Lung (tissue), 12 donors: ENCODE measurements around the gene MROH8. TPM values are rescaled to one million over a fixed set of nuclear protein-coding genes. Genes with fewer than 3 reads are reported as not detected.

Experiments
- ATAC-seq: fragments of 200-7000 bp; cut with Tn5 transposase; one replicate; pipeline ENCODE4 v1.9.1; 2020; ENCODE audit warnings: moderate number of reproducible peaks; ENCODE audit not compliant: insufficient read depth, low FRiP score
- DNase-seq, 3 donors: peaks; one replicate each; pipeline ENCODE4 v3.0.0-alpha.2; 2013 to 2017
- H3K27ac ChIP-seq, 2 donors: one replicate each; pipeline ENCODE4 v1.5.1; 2013; ENCODE audit warnings: mild to moderate bottlenecking in 2 of 2, moderate library complexity in 2 of 2, control low read depth in 1 of 2, inconsistent platforms in 1 of 2, low read depth in 1 of 2, low read length in 1 of 2
- H3K27me3 ChIP-seq, 3 donors: one replicate each; pipeline ENCODE4 v1.5.1; 2013; ENCODE audit warnings: low read length in 2 of 3; ENCODE audit not compliant: control insufficient read depth in 3 of 3, insufficient read depth in 3 of 3
- H3K36me3 ChIP-seq, 4 donors: one replicate each; pipeline ENCODE4 v1.5.1; 2013; ENCODE audit warnings: low read length in 4 of 4, mild to moderate bottlenecking in 1 of 4, moderate library complexity in 1 of 4; ENCODE audit not compliant: control insufficient read depth in 4 of 4, insufficient read depth in 4 of 4
- H3K4me1 ChIP-seq, 5 donors: one replicate each; pipeline ENCODE4 v1.5.1; 2013; ENCODE audit warnings: low read length in 5 of 5, mild to moderate bottlenecking in 2 of 5, moderate library complexity in 1 of 5; ENCODE audit not compliant: control insufficient read depth in 5 of 5, insufficient read depth in 5 of 5
- H3K4me3 ChIP-seq: one replicate; pipeline ENCODE4 v1.5.1; 2013; ENCODE audit warnings: mild to moderate bottlenecking, control low read depth, moderate library complexity
- H3K9ac ChIP-seq, 2 donors: one replicate each; pipeline ENCODE4 v1.5.1; 2013; ENCODE audit warnings: low read length in 2 of 2, control low read depth in 1 of 2; ENCODE audit not compliant: insufficient read depth in 1 of 2
- H3K9me3 ChIP-seq, 4 donors: one replicate each; pipeline ENCODE4 v1.5.1; 2013; ENCODE audit warnings: low read length in 3 of 4, mild to moderate bottlenecking in 1 of 4, moderate library complexity in 1 of 4; ENCODE audit not compliant: control insufficient read depth in 4 of 4, insufficient read depth in 3 of 4
- WGBS, 2 donors: extraction: QIAGEN DNeasy Blood & Tissue Kit; methylation state at CpG; one replicate each; pipeline ENCODE4 v1.1.7; 2013; 5-methylcytosine and 5-hydroxymethylcytosine counted together
- polyA plus RNA-seq, 2 donors: library from polyadenylated mRNA; stranded (reverse); fragments of 200-250 nt; gene quantifications; one replicate each; pipeline ENCODE4 v1.2.1, GENCODE V29; 2013
- total RNA-seq, 2 donors: library from RNA; depleted of rRNA in 1 of 2; stranded (reverse); fragments of >200 nt in 1 of 2; gene quantifications; one replicate each; pipeline ENCODE4 v1.2.1, GENCODE V29; 2014 to 2021
- TF ChIP-seq, protein P1 (sequence below): IDR thresholded peaks from 2 replicates; pipeline ENCODE4 v1.5.1; 2012; ENCODE audit warnings: mild to moderate bottlenecking; ENCODE audit errors: control extremely low read depth, extremely low read depth
- donor health status: control.
- donor health status: control.
- donor health status: Bipolar disorder and iron deficiency.
- donor health status: healthy.
- donor health status: DM: yes; HTN: yes; CAD: no.

Gene MROH8
- total and polyA plus RNA-seq, 4 donors: 0.84 to 4.0 (median 2.5) TPM

DNA sequence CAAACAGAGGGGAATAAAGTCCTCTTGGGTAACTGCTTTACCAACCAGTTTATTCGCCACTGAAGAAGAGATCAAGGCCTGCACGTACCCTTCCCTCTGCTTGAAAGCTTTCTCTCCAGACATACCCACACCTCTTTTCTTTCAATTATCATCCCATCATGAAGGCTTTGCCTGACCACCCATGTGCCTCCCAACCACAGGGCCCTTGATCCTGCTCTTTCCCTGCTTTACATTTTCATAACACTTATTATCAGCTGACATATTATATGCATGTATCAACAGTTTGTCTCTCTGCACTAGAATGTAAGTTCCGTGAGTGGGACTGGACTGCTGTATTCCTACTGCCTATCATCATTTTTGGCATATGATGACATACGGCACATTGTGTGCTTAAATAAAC, 21.1 kb downstream of the MROH8 start:
- 95 to 96% methylated on average over 4 of the region's 4 CpGs for WGBS, 2 donors

DNA sequence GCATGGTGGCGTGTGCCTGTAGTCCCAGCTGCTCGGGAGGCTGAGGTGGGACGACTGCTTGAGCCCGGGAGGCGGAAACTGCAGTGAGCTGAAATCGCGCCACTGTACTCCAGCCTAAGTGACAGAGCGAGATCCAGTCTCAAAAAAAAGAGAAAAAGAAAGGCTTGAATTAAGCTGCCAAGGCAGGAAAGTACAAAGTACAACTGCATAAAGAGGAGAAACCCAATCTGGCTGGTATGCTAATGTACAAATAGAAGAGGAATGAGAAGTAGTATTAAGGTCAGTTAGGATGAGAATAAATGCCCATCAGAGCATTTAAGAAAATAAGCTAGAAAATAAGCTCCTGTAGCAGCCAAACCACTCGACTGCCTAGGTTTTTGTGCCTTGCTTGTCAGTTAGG, 23.4 kb downstream of the MROH8 start:
- WGBS, 2 donors: 95 to 96% methylated on average over 9 of the region's 9 CpGs
- TF ChIP-seq, protein P1, sequence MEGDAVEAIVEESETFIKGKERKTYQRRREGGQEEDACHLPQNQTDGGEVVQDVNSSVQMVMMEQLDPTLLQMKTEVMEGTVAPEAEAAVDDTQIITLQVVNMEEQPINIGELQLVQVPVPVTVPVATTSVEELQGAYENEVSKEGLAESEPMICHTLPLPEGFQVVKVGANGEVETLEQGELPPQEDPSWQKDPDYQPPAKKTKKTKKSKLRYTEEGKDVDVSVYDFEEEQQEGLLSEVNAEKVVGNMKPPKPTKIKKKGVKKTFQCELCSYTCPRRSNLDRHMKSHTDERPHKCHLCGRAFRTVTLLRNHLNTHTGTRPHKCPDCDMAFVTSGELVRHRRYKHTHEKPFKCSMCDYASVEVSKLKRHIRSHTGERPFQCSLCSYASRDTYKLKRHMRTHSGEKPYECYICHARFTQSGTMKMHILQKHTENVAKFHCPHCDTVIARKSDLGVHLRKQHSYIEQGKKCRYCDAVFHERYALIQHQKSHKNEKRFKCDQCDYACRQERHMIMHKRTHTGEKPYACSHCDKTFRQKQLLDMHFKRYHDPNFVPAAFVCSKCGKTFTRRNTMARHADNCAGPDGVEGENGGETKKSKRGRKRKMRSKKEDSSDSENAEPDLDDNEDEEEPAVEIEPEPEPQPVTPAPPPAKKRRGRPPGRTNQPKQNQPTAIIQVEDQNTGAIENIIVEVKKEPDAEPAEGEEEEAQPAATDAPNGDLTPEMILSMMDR: no peak
- H3K27me3 ChIP-seq: no peaks in the 10 kb centered on the region
- DNase-seq (no peak), ATAC-seq (no peak)
- no peak overlapping the region for H3K9ac ChIP-seq
- H3K4me3 ChIP-seq: no peak overlapping the region
- H3K9me3 ChIP-seq: no peaks in the 10 kb centered on the region
- no peak overlapping the region for H3K27ac ChIP-seq
- no peaks in the 10 kb centered on the region for H3K4me1 ChIP-seq
- peaks cover 0 to 4% (median under 1%) of the 10 kb centered on the region in 4 donors for H3K36me3 ChIP-seq

More for the DNA sequence above, 21.1 kb downstream of the MROH8 start:
- Histone ChIP-seq H3K27ac (no peak overlapping the region), H3K4me3 (no peak overlapping the region), H3K36me3 (peaks cover 0 to 2% (median 0%) of the 10 kb centered on the region in 4 donors), H3K4me1 (no peaks in the 10 kb centered on the region), H3K9me3 (no peaks in the 10 kb centered on the region), H3K9ac (no peak overlapping the region), H3K27me3 (no peaks in the 10 kb centered on the region)
- no peak for ATAC-seq
- TF ChIP-seq, protein P1: no peak
- no peak for DNase-seq

DNA sequence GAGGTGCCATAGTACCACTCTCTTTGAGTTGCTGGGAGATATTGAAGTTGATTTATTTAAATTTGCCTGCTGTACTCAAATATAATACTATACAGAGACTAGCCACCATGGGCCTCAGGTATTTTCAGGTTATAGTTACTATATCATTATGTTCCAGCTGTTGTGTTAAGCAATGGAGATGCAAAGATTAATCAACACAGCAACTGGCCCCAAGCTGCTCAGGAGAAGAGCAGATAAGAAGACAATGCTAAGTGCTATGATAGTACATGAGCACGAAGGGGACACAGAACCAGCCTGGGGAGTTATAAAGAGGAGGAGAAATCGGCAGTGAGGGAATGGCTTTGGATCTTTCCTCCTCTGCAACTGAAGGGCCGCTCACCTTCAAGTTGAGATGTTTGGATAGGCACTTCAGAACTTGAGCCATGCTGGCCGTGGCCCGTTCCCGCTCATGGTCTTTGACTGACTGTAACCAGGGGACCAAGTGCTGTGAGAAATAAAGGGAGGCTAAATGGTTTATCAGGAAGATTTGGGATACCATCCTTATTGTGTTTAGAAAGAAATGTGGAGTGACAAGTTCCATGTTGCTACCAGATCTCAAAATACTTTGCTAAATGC, 24.6 kb downstream of the MROH8 start:
- Histone ChIP-seq H3K4me1 (no peaks in the 10 kb centered on the region), H3K27me3 (no peaks in the 10 kb centered on the region), H3K9ac (no peak overlapping the region), H3K27ac (no peak overlapping the region), H3K4me3 (no peak overlapping the region), H3K36me3 (peaks cover 0 to 4% (median under 1%) of the 10 kb centered on the region in 4 donors), H3K9me3 (no peaks in the 10 kb centered on the region)
- no peak for ATAC-seq
- TF ChIP-seq, protein P1: no peak
- WGBS, 2 donors: 73 to 88% methylated on average over 6 of the region's 6 CpGs
- DNase-seq: no peak

DNA sequence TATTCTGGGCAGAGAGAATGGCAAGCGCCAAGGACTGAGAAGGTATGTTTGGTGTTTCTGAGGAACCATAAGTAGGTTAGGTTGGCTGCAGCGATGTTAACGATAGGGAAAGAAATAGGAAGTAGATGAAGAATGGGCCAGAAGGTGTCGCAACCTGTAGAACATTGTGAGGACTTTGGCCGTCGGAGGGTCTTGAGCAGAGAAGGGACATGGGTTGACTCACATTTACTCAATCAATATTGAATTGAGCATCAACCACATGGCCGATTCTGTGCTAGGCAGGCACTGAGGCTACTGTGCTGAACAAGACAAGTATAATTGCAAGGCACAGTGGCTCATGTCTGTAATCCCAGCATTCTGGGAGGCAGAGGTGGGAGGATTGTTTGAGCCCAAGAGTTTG, 27.1 kb downstream of the MROH8 start:
- Histone ChIP-seq H3K27me3 (no peaks in the 10 kb centered on the region), H3K4me1 (no peaks in the 10 kb centered on the region), H3K36me3 (peaks cover 0 to 3% (median under 1%) of the 10 kb centered on the region in 4 donors), H3K9me3 (no peaks in the 10 kb centered on the region), H3K27ac (no peak overlapping the region), H3K9ac (no peak overlapping the region), H3K4me3 (no peak overlapping the region)
- TF ChIP-seq, protein P1: no peak
- 70 to 80% methylated on average over 7 of the region's 7 CpGs for WGBS, 2 donors
- DNase-seq (no peak), ATAC-seq (no peak)
